ENCODE measurements around the gene EP400.
A peak's percentile ranks its signal among the peaks of the same experiment; 100 is the strongest.
"Not testable (repeated sequence)": the region's sequence is repeated elsewhere in the genome, so short reads cannot be mapped to it uniquely, and the experiment has no call there.

EP400 gene

GRCh38 chr12:131982041-131982440 is 32.3 kb downstream of the EP400 start:
- FAIRE-seq (no peak), DNase-seq (ENCODE audit: extremely low spot score, insufficient read length, low read depth) (no peak)

GRCh38 chr12:131983026-131983425 is 33.3 kb downstream of the EP400 start:
- DNase-seq (ENCODE audit: extremely low spot score, insufficient read length, low read depth), result no peak
- no peak for FAIRE-seq

GRCh38 chr12:131983554-131983953 is 33.8 kb downstream of the EP400 start:
- no peak for FAIRE-seq
- no peak for DNase-seq (ENCODE audit: extremely low spot score, insufficient read length, low read depth)

- FAIRE-seq (no peak), DNase-seq (ENCODE audit: extremely low spot score, insufficient read length, low read depth) (no peak)
These were observed 34.6 kb downstream of the EP400 start for GRCh38 chr12:131984334-131984733.

GRCh38 chr12:131985510-131985875 is 35.8 kb downstream of the EP400 start:
- FAIRE-seq; DNase-seq (ENCODE audit: extremely low spot score, insufficient read length, low read depth): not testable (repeated sequence)

- FAIRE-seq, result no peak
- no peak for DNase-seq (ENCODE audit: extremely low spot score, insufficient read length, low read depth)
These were observed 36.6 kb downstream of the EP400 start for GRCh38 chr12:131986361-131986760.

GRCh38 chr12:131986910-131987309 is 37.2 kb downstream of the EP400 start:
- no peak for FAIRE-seq

GRCh38 chr12:131987552-131987951 is 37.8 kb downstream of the EP400 start:
- DNase-seq (ENCODE audit: extremely low spot score, insufficient read length, low read depth) (no peak), FAIRE-seq (no peak)

More at GRCh38 chr12:131986910-131987309, 37.2 kb downstream of the EP400 start:
- DNase-seq (ENCODE audit: extremely low spot score, insufficient read length, low read depth), result no peak

GRCh38 chr12:131988054-131988796 is 38.5 kb downstream of the EP400 start:
- DNase-seq (ENCODE audit: extremely low spot score, insufficient read length, low read depth) (no peak), FAIRE-seq (no peak)

GRCh38 chr12:131989021-131989420 is 39.3 kb downstream of the EP400 start:
- FAIRE-seq, result no peak
- no peak for DNase-seq (ENCODE audit: extremely low spot score, insufficient read length, low read depth)

- FAIRE-seq (no peak), DNase-seq (ENCODE audit: extremely low spot score, insufficient read length, low read depth) (no peak)
These were observed 40.6 kb downstream of the EP400 start for GRCh38 chr12:131990066-131990979.

GRCh38 chr12:131990980-131991305 is 41.2 kb downstream of the EP400 start:
- DNase-seq (ENCODE audit: extremely low spot score, insufficient read length, low read depth), result no peak
- FAIRE-seq, result no peak

- DNase-seq (ENCODE audit: extremely low spot score, insufficient read length, low read depth) (no peak), FAIRE-seq (no peak)
These were observed 42.2 kb downstream of the EP400 start for GRCh38 chr12:131991816-131992430.

- FAIRE-seq (peak; percentile 68), DNase-seq (ENCODE audit: extremely low spot score, insufficient read length, low read depth) (peak; percentile 48)
These were observed 44.8 kb downstream of the EP400 start for GRCh38 chr12:131994589-131994988.

- no peak for FAIRE-seq
- no peak for DNase-seq (ENCODE audit: extremely low spot score, insufficient read length, low read depth)
These were observed 50.6 kb downstream of the EP400 start for GRCh38 chr12:132000286-132000872.

- no peak for FAIRE-seq
These were observed 54.1 kb downstream of the EP400 start for GRCh38 chr12:132003846-132004245.

GRCh38 chr12:132004946-132005345 is 55.2 kb downstream of the EP400 start:
- no peak for FAIRE-seq
- DNase-seq (ENCODE audit: extremely low spot score, insufficient read length, low read depth), result no peak

More at GRCh38 chr12:132003846-132004245, 54.1 kb downstream of the EP400 start:
- DNase-seq (ENCODE audit: extremely low spot score, insufficient read length, low read depth), result no peak

- DNase-seq (ENCODE audit: extremely low spot score, insufficient read length, low read depth) (no peak), FAIRE-seq (no peak)
These were observed 56.4 kb downstream of the EP400 start for GRCh38 chr12:132006056-132006680.

- DNase-seq (ENCODE audit: extremely low spot score, insufficient read length, low read depth) (no peak), FAIRE-seq (no peak)
These were observed 57.3 kb downstream of the EP400 start for GRCh38 chr12:132007041-132007440.

- no peak for DNase-seq (ENCODE audit: extremely low spot score, insufficient read length, low read depth)
- no peak for FAIRE-seq
These were observed 59.7 kb downstream of the EP400 start for GRCh38 chr12:132009336-132009859.
